HEK293 (cell line): Measurements from ENCODE around the gene RMND5B.

Source experiments
- EGR2 ChIP-seq: fragments of 450-650 bp; formaldehyde crosslinking; IDR thresholded peaks from 2 replicates; pipeline ENCODE4 v1.5.1; 2016; ENCODE audit warnings: low read depth, missing biosample characterization, missing genetic modification characterization
- KLF10 ChIP-seq: fragments of 450-650 bp; IDR thresholded peaks from 2 replicates; pipeline ENCODE4 v1.5.1; 2018; ENCODE audit warnings: missing biosample characterization, mild to moderate bottlenecking, missing genetic modification characterization
- KLF7 ChIP-seq: fragments of 450-650 bp; formaldehyde crosslinking; IDR thresholded peaks from 2 replicates; pipeline ENCODE4 v1.5.1; 2016; ENCODE audit warnings: missing biosample characterization, missing genetic modification characterization, borderline replicate concordance
- KLF9 ChIP-seq: fragments of 450-650 bp; formaldehyde crosslinking; IDR thresholded peaks from 2 replicates; pipeline ENCODE4 v1.5.1; 2016; ENCODE audit warnings: missing biosample characterization, missing genetic modification characterization, low read depth
- OSR2 ChIP-seq: fragments of 450-650 bp; formaldehyde crosslinking; IDR thresholded peaks from 2 replicates; pipeline ENCODE4 v1.5.1; 2016; ENCODE audit warnings: missing biosample characterization, missing genetic modification characterization
- PATZ1 ChIP-seq: fragments of 450-650 bp; formaldehyde crosslinking; IDR thresholded peaks from 2 replicates; pipeline ENCODE4 v1.5.1; 2016; ENCODE audit warnings: missing biosample characterization, missing genetic modification characterization
- PBX3 ChIP-seq: sonication (generic); formaldehyde crosslinking; IDR thresholded peaks from 2 replicates; pipeline ENCODE4 v1.8.1; 2022; ENCODE audit warnings: mild to moderate bottlenecking, moderate library complexity, missing genetic modification reagents
- REST ChIP-seq: fragments of 450-650 bp; formaldehyde crosslinking; IDR thresholded peaks from 2 replicates; pipeline ENCODE4 v1.5.1; 2016; ENCODE audit warnings: missing biosample characterization, missing genetic modification characterization
- ZBTB48 ChIP-seq: fragments of 450-650 bp; formaldehyde crosslinking; IDR thresholded peaks from 2 replicates; pipeline ENCODE4 v1.5.1; 2016; ENCODE audit warnings: missing biosample characterization, missing genetic modification characterization
- ZBTB7A ChIP-seq: fragments of 450-650 bp; formaldehyde crosslinking; IDR thresholded peaks from 2 replicates; pipeline ENCODE4 v1.5.1; 2016; ENCODE audit warnings: low read depth, missing biosample characterization, missing genetic modification characterization
- ZBTB8A ChIP-seq: fragments of 450-650 bp; formaldehyde crosslinking; IDR thresholded peaks from 2 replicates; pipeline ENCODE4 v1.5.1; 2016; ENCODE audit warnings: missing biosample characterization, missing genetic modification characterization
- ZEB2 ChIP-seq: fragments of 450-650 bp; formaldehyde crosslinking; IDR thresholded peaks from 2 replicates; pipeline ENCODE4 v1.5.1; 2016; ENCODE audit warnings: missing biosample characterization, missing genetic modification characterization
- ZFP41 ChIP-seq: fragments of 450-650 bp; formaldehyde crosslinking; IDR thresholded peaks from 2 replicates; pipeline ENCODE4 v1.5.1; 2016; ENCODE audit warnings: missing biosample characterization, missing genetic modification characterization, borderline replicate concordance
- ZFP69B ChIP-seq: fragments of 450-650 bp; formaldehyde crosslinking; IDR thresholded peaks from 2 replicates; pipeline ENCODE4 v1.5.1; 2016; ENCODE audit warnings: missing biosample characterization, missing genetic modification characterization
- ZIC2 ChIP-seq: fragments of 450-650 bp; formaldehyde crosslinking; IDR thresholded peaks from 2 replicates; pipeline ENCODE4 v1.5.1; 2016; ENCODE audit warnings: missing biosample characterization, missing genetic modification characterization
- ZNF184 ChIP-seq: fragments of 450-650 bp; IDR thresholded peaks from 2 replicates; pipeline ENCODE4 v1.5.1; 2018; ENCODE audit warnings: missing biosample characterization, mild to moderate bottlenecking, missing genetic modification characterization
- ZNF341 ChIP-seq: fragments of 450-650 bp; formaldehyde crosslinking; IDR thresholded peaks from 2 replicates; pipeline ENCODE4; 2016; ENCODE audit warnings: low read depth, missing biosample characterization, missing genetic modification characterization
- ZNF391 ChIP-seq: fragments of 450-650 bp; formaldehyde crosslinking; IDR thresholded peaks from 2 replicates; pipeline ENCODE4 v1.5.1; 2016; ENCODE audit warnings: low read depth, missing biosample characterization, missing genetic modification characterization, borderline replicate concordance
- ZNF433 ChIP-seq: fragments of 450-650 bp; formaldehyde crosslinking; IDR thresholded peaks from 2 replicates; pipeline ENCODE4 v1.5.1; 2016; ENCODE audit warnings: missing biosample characterization, missing genetic modification characterization, low read depth
- ZNF501 ChIP-seq: fragments of 450-650 bp; formaldehyde crosslinking; IDR thresholded peaks from 2 replicates; pipeline ENCODE4 v1.5.1; 2016; ENCODE audit warnings: missing biosample characterization, missing genetic modification characterization
- ZNF596 ChIP-seq: fragments of 450-650 bp; IDR thresholded peaks from 2 replicates; pipeline ENCODE4 v1.5.0; 2018; ENCODE audit warnings: missing biosample characterization, mild to moderate bottlenecking, missing genetic modification characterization, moderate library complexity
- ZNF660 ChIP-seq: fragments of 450-650 bp; IDR thresholded peaks from 2 replicates; pipeline ENCODE4 v1.5.1; 2018; ENCODE audit warnings: missing biosample characterization, mild to moderate bottlenecking, missing genetic modification characterization
- ZNF707 ChIP-seq: fragments of 450-650 bp; formaldehyde crosslinking; IDR thresholded peaks from 2 replicates; pipeline ENCODE4 v1.5.1; 2016; ENCODE audit warnings: missing biosample characterization, missing genetic modification characterization
- ZNF76 ChIP-seq: fragments of 450-650 bp; formaldehyde crosslinking; IDR thresholded peaks from 2 replicates; pipeline ENCODE4; 2016; ENCODE audit warnings: low read depth, missing biosample characterization, missing genetic modification characterization, borderline replicate concordance
- ZXDB ChIP-seq: fragments of 450-650 bp; formaldehyde crosslinking; IDR thresholded peaks from 2 replicates; pipeline ENCODE4 v1.5.1; 2016; ENCODE audit warnings: missing biosample characterization, missing genetic modification characterization
- TF ChIP-seq, protein P1 (sequence below): fragments of 450-650 bp; formaldehyde crosslinking; conservative IDR thresholded peaks from 2 replicates; pipeline ENCODE4 v1.5.1; 2016; ENCODE audit warnings: low read depth, missing biosample characterization, missing genetic modification characterization
- TF ChIP-seq, protein P2 (sequence below): fragments of 450-650 bp; formaldehyde crosslinking; IDR thresholded peaks from 2 replicates; pipeline ENCODE4 v1.5.1; 2016; ENCODE audit warnings: missing biosample characterization, missing genetic modification characterization, borderline replicate concordance

RMND5B gene

DNA sequence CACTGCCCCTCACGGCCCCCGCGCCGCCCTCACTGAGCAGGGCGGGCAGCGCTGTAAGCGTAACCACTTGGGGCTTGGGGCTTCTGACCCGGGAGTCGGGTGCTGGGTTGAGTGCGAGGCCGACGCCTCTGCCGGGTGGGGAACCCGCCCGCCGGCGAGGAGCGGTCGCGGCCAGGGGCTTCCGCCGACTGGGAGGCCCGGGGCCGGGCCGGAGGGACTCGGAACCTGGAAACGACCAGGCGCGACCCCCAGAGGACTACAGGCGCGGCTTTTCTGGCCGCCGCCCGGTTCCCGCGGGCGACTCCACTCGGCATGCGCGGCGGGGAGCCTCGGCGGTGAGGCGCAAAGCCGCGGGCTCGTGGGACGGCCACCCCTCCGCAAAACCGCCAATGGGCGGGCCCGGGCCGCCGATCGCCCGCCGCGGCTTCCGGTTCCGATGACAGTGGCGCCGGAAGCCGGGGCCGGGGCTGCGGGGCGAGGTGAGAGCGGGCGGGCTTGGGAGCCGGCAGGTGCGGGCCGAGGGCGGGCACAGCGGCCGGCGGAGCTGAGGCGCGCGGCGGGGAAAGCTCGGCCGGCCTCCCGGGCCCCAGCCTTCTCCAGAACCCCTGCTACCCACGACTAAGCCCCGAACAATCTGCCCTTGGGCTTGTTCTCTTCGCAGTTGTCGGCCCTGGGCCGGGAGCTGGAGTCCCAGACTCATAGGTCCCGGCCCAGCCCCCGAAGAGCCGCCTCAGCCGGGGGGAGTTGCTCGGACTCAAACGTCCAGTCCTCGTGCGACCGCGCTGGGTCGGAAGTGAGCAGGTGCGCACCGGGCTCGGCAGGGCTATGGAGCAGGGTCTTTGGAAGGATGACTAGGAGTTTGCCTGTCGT is at the start of gene RMND5B (continued):
- TF ChIP-seq, protein P1, sequence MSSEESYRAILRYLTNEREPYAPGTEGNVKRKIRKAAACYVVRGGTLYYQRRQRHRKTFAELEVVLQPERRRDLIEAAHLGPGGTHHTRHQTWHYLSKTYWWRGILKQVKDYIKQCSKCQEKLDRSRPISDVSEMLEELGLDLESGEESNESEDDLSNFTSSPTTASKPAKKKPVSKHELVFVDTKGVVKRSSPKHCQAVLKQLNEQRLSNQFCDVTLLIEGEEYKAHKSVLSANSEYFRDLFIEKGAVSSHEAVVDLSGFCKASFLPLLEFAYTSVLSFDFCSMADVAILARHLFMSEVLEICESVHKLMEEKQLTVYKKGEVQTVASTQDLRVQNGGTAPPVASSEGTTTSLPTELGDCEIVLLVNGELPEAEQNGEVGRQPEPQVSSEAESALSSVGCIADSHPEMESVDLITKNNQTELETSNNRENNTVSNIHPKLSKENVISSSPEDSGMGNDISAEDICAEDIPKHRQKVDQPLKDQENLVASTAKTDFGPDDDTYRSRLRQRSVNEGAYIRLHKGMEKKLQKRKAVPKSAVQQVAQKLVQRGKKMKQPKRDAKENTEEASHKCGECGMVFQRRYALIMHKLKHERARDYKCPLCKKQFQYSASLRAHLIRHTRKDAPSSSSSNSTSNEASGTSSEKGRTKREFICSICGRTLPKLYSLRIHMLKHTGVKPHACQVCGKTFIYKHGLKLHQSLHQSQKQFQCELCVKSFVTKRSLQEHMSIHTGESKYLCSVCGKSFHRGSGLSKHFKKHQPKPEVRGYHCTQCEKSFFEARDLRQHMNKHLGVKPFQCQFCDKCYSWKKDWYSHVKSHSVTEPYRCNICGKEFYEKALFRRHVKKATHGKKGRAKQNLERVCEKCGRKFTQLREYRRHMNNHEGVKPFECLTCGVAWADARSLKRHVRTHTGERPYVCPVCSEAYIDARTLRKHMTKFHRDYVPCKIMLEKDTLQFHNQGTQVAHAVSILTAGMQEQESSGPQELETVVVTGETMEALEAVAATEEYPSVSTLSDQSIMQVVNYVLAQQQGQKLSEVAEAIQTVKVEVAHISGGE (tag by site-specific recombination) = peak; percentile 77
- TF ChIP-seq KLF10 (tag by site-specific recombination) = peak; percentile 74
- peak; percentile 89 for TF ChIP-seq EGR2 (tag by site-specific recombination)
- TF ChIP-seq ZNF391 = 0 out of 2 replicates have a peak, but pooled peaks have one; percentile 58
- peak; percentile 70 for TF ChIP-seq ZIC2 (tag by site-specific recombination)
- TF ChIP-seq ZNF341 (tag by site-specific recombination) = peak; percentile 89
- peak; percentile 93 for TF ChIP-seq ZNF660 (tag by site-specific recombination)
- 0 out of 2 replicates have a peak, but pooled peaks have one; percentile 51 for TF ChIP-seq ZNF184 (tag by site-specific recombination)
- peak; percentile 94 for TF ChIP-seq PATZ1 (tag by site-specific recombination)
- TF ChIP-seq ZNF76 = peak; percentile 50; the same call in 1 of the 2 replicates
- 0 out of 2 replicates have a peak, but pooled peaks have one; percentile 50 for TF ChIP-seq ZBTB7A (tag by site-specific recombination)
- peak; percentile 61; the same call in 1 of the 2 replicates for TF ChIP-seq ZBTB48 (tag by site-specific recombination)
- TF ChIP-seq, protein P2, sequence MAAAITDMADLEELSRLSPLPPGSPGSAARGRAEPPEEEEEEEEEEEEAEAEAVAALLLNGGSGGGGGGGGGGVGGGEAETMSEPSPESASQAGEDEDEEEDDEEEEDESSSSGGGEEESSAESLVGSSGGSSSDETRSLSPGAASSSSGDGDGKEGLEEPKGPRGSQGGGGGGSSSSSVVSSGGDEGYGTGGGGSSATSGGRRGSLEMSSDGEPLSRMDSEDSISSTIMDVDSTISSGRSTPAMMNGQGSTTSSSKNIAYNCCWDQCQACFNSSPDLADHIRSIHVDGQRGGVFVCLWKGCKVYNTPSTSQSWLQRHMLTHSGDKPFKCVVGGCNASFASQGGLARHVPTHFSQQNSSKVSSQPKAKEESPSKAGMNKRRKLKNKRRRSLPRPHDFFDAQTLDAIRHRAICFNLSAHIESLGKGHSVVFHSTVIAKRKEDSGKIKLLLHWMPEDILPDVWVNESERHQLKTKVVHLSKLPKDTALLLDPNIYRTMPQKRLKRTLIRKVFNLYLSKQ (tag by site-specific recombination) = no peak
- peak; percentile 66 for TF ChIP-seq ZEB2
- peak; percentile 71 for TF ChIP-seq ZNF501
- 0 out of 2 replicates have a peak, but pooled peaks have one; percentile 4 for TF ChIP-seq REST
- TF ChIP-seq KLF7 (tag by site-specific recombination) = peak; percentile 70; the same call in 1 of the 2 replicates
- TF ChIP-seq ZFP41 (tag by site-specific recombination) = no peak
- TF ChIP-seq ZXDB (tag by site-specific recombination) = peak; percentile 66
- peak; percentile 44; the same call in 1 of the 2 replicates for TF ChIP-seq ZFP69B (tag by site-specific recombination)
- TF ChIP-seq OSR2 (tag by site-specific recombination) = peak; percentile 86
- TF ChIP-seq ZNF707 = peak; percentile 90
- TF ChIP-seq PBX3 (CRISPR knock-in tag) = peak; percentile 40; the same call in 1 of the 2 replicates
- peak; percentile 50; the same call in 1 of the 2 replicates for TF ChIP-seq ZNF596
- peak; percentile 55 for TF ChIP-seq KLF9 (tag by site-specific recombination)
- no peak for TF ChIP-seq ZNF433 (tag by site-specific recombination)
- TF ChIP-seq ZBTB8A (tag by site-specific recombination) = peak; percentile 89
